GM12878 (cell line): ENCODE data around the gene MEAK7. TPM values are rescaled to one million over a fixed set of nuclear protein-coding genes. Genes with fewer than 3 reads are reported as not detected.

Experiments used
- ATAC-seq: fragments of 200-7000 bp; cut with Tn5 transposase; 3 replicates; pipeline ENCODE4 v1.9.1; 2020; ENCODE audit warnings: mild to moderate bottlenecking, moderate library complexity
- BruUV-seq: library from RNA; stranded (reverse); fragments of 400-500 nt; replicated peaks from 2 replicates; lab custom pipeline; 2021; lab: Mats Ljungman, UMichigan
- CTCF ChIA-PET: fragments of 300-600 bp; sonication (Branson Sonifier 250); formaldehyde crosslinking; extraction: SDS; loops from one replicate; lab custom pipeline; 2021; ENCODE audit warnings: inconsistent platforms; lab: Yijun Ruan, JAX
- POLR2A ChIA-PET: fragments of 350-600 bp; formaldehyde crosslinking; extraction: SDS; loops from one replicate; lab custom pipeline; 2021; ENCODE audit warnings: inconsistent platforms; lab: Charles Lee
- RAD21 ChIA-PET: fragments of 300-600 bp; sonication (Branson Sonifier 250); formaldehyde crosslinking; loops from one replicate; lab custom pipeline; 2023; ENCODE audit warnings: antibody characterized with exemption; ENCODE audit not compliant: unreplicated experiment; lab: Charles Lee
- SMC1A ChIA-PET: fragments of 300-600 bp; sonication (Branson Sonifier 250); formaldehyde crosslinking; loops from one replicate; lab custom pipeline; 2023; ENCODE audit not compliant: unreplicated experiment, uncharacterized antibody; lab: Charles Lee
- DNase-seq: peaks from one replicate; pipeline ENCODE4 v3.0.0-alpha.2; 2011; ENCODE audit warnings: low read depth, low spot score
- FAIRE-seq: peaks from 3 replicates; lab custom pipeline; 2011; peaks lifted over from hg19 to GRCh38; lab: Jason Lieb, UNC
- H2AFZ ChIP-seq: 2 replicates; pipeline ENCODE4 v1.6.0; 2011; ENCODE audit warnings: low read depth, low read length, control low read depth; ENCODE audit not compliant: control insufficient read depth
- H3K27ac ChIP-seq: 2 replicates; pipeline ENCODE4 v1.5.1; 2011; ENCODE audit warnings: control low read depth; ENCODE audit not compliant: control insufficient read depth, insufficient read depth
- H3K27me3 ChIP-seq, 2 experiments: replicated peaks in 1 of 2; 2 replicates each; pipeline versions ENCODE4 v1.6.0 to v1.6.1; 2011; ENCODE audit warnings: low read length in 1 of 2; ENCODE audit not compliant: control insufficient read depth in 2 of 2, insufficient read depth in 2 of 2
- H3K36me3 ChIP-seq, 2 experiments: 2 replicates each; pipeline ENCODE4 v1.5.1; 2011; ENCODE audit warnings: low read length in 1 of 2; ENCODE audit not compliant: control insufficient read depth in 2 of 2, insufficient read depth in 2 of 2
- H3K4me1 ChIP-seq: 2 replicates; pipeline ENCODE4 v1.6.1; 2011; ENCODE audit warnings: mild to moderate bottlenecking, low read length, moderate library complexity, mixed read lengths; ENCODE audit not compliant: control insufficient read depth, insufficient read depth
- H3K4me2 ChIP-seq: 2 replicates; pipeline ENCODE4 v1.6.0; 2011; ENCODE audit warnings: control low read depth; ENCODE audit not compliant: control insufficient read depth, insufficient read depth
- H3K4me3 ChIP-seq: fragments of 200-600 bp; sonication (generic); 2 replicates; pipeline ENCODE4 v1.5.1; 2016
- H3K79me2 ChIP-seq: 2 replicates; pipeline ENCODE4 v1.6.0; 2011; ENCODE audit warnings: low read length; ENCODE audit not compliant: control insufficient read depth, insufficient read depth
- H3K9ac ChIP-seq: 2 replicates; pipeline ENCODE4 v1.8.0; 2011; ENCODE audit warnings: low read length, control low read depth, mixed read lengths; ENCODE audit not compliant: control insufficient read depth, insufficient read depth
- H3K9me3 ChIP-seq: replicated peaks from 3 replicates; pipeline ENCODE4 v1.5.1; 2011; ENCODE audit warnings: mild to moderate bottlenecking, low read length; ENCODE audit not compliant: control insufficient read depth, insufficient read depth
- H4K20me1 ChIP-seq: 2 replicates; pipeline ENCODE4 v1.6.0; 2011; ENCODE audit not compliant: control insufficient read depth, insufficient read depth
- BRCA1 ChIP-seq: IDR thresholded peaks from 2 replicates; pipeline ENCODE4 v1.6.1; 2011; ENCODE audit warnings: low read depth, low read length, improper control_type of control experiment
- CHD4 ChIP-seq: fragments of 200-600 bp; sonication (generic); IDR thresholded peaks from 2 replicates; pipeline ENCODE4 v1.6.1; 2016; ENCODE audit warnings: mild to moderate bottlenecking
- DPF2 ChIP-seq: fragments of 450-650 bp; IDR thresholded peaks from 2 replicates; pipeline ENCODE4 v1.6.1; 2017; ENCODE audit warnings: mild to moderate bottlenecking
- HDAC2 ChIP-seq: fragments of 200-600 bp; sonication (generic); IDR thresholded peaks from 2 replicates; pipeline ENCODE4 v1.6.1; 2017
- MYB ChIP-seq: fragments of 150-350 bp; IDR thresholded peaks from 2 replicates; pipeline ENCODE4 v1.6.1; 2014; ENCODE audit warnings: mild to moderate bottlenecking, low read depth, low read length, borderline replicate concordance
- POLR2AphosphoS5 ChIP-seq: IDR thresholded peaks from 2 replicates; pipeline ENCODE4 v1.6.1; 2011; ENCODE audit warnings: mild to moderate bottlenecking, low read length, inconsistent platforms
- RCOR1 ChIP-seq: conservative IDR thresholded peaks from 2 replicates; pipeline ENCODE4 v1.6.1; 2012; ENCODE audit warnings: low read depth, low read length, improper control_type of control experiment
- SPI1 ChIP-seq: IDR thresholded peaks from 2 replicates; pipeline ENCODE4 v1.6.1; 2011; ENCODE audit warnings: low read depth, mild to moderate bottlenecking, low read length, moderate library complexity, borderline replicate concordance; ENCODE audit not compliant: insufficient read depth
- SUPT20H ChIP-seq: IDR thresholded peaks from 2 replicates; pipeline ENCODE4 v1.6.1; 2011; ENCODE audit warnings: low read depth, mild to moderate bottlenecking, low read length, moderate library complexity, borderline replicate concordance; ENCODE audit not compliant: control insufficient read depth
- WRNIP1 ChIP-seq: IDR thresholded peaks from 2 replicates; pipeline ENCODE4 v1.6.1; 2011; ENCODE audit warnings: low read depth, low read length, improper control_type of control experiment, borderline replicate concordance
- ZNF622 ChIP-seq: fragments of 450-650 bp; IDR thresholded peaks from 2 replicates; pipeline ENCODE4 v1.6.1; 2017; ENCODE audit warnings: mild to moderate bottlenecking, inconsistent platforms
- ZSCAN29 ChIP-seq: fragments of 450-650 bp; IDR thresholded peaks from 2 replicates; pipeline ENCODE4 v1.6.1; 2017; ENCODE audit warnings: mild to moderate bottlenecking, moderate library complexity
- WGBS: methylation state at CpG from one replicate; pipeline ENCODE4 v1.1.6; 2016; ENCODE audit warnings: low lambda C conversion rate; ENCODE audit not compliant: insufficient replicate concordance, insufficient coverage; ENCODE audit errors: missing lambda C conversion rate; 5-methylcytosine and 5-hydroxymethylcytosine counted together
- in situ Hi-C: fragments of 300-500 bp; cut with MboI; formaldehyde crosslinking; loops from 9 replicates; pipeline ENCODE4 v1.14.3; 2018; ENCODE audit warnings: mixed read lengths
- intact Hi-C: fragments of 100-400 bp; cut with micrococcal nuclease; formaldehyde crosslinking; loops from one replicate; pipeline ENCODE4 v1.14.2; 2022; ENCODE audit not compliant: unreplicated experiment
- polyA plus RNA-seq, 11 experiments: library from polyadenylated mRNA; depleted of rRNA in 4 of 11; unstranded in 6 of 11; stranded (reverse) in 5 of 11; fragments of >200 nt; fragmentation: Nextera tagmentation in 4 of 11; fragmentation: Illumina TruSeq in 1 of 11; extraction: Ambion mirVana in 4 of 11; extraction: Trizol in 1 of 11; gene quantifications; 1 replicate in 1 of 11; 2 replicates in 10 of 11; pipeline versions ENCODE4 v1.2.1 to v1.2.3, GENCODE V29; 2011 to 2016; ENCODE audit warnings: inconsistent platforms in 2 of 11, missing spikeins in 2 of 11, low read depth in 1 of 11
- total RNA-seq, 4 experiments: library from RNA; depleted of rRNA in 3 of 4; stranded (reverse); fragments of >200 nt in 3 of 4; fragmentation: Illumina TruSeq in 1 of 4; extraction: Trizol in 1 of 4; gene quantifications; 2 replicates each; pipeline versions ENCODE4 v1.2.1 to v1.2.3, GENCODE V29; 2013 to 2021
- TF ChIP-seq, protein P1 (sequence below): IDR thresholded peaks from 2 replicates; pipeline ENCODE4 v1.6.1; 2011; ENCODE audit warnings: low read depth, mild to moderate bottlenecking, low read length, moderate library complexity, borderline replicate concordance; ENCODE audit errors: extremely low read depth
- TF ChIP-seq, protein P2 (sequence below): fragments of 450-650 bp; IDR thresholded peaks from 2 replicates; pipeline ENCODE4 v1.6.1; 2014; ENCODE audit warnings: mild to moderate bottlenecking
- TF ChIP-seq, protein P3 (sequence below): IDR thresholded peaks from 2 replicates; pipeline ENCODE4 v1.6.1; 2012; ENCODE audit warnings: low read depth, low read length, improper control_type of control experiment

The MEAK7 gene
- total and polyA plus RNA-seq, 10 of the 15 experiments (the other 5 are each of a cell fraction or from before 2014, with no cell fraction given): 1.4 to 11.9 (median 6.4) TPM

DNA sequence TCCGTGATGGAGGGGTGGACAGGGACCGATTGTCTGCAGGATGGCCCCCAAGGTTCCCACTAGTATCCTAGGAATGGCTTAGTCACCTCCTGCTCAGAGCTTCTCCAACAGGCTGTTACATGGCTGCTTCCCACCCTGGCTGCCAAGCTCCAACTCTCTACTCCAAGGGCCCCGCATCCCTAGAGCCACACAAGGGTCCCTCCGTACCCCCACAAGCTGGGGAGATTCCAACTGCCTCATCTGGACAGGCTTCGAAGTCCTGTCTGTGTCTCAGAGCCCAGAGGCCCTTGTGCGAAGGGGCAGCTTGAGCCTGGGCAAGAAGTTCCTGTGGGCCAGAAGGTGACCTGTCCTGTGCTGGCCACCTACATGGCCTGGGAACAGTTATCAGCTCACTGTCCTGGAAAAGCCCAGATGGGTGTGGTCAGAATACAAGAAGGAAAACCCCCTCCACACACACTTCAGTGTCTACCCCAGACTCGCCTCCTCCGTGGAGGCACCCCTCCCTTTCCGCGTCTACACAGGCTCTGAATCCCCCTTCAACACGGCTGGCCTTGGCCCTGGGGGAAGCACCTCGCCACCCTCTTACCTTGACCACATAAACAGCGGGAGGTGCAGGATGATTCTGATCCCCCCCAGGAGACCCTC is 586 bp downstream of the MEAK7 start:
- Histone ChIP-seq H3K9me3 (no peaks in the 10 kb centered on the region), H3K4me1 (peaks cover 46% of the 10 kb centered on the region), H2AFZ (peak overlapping the region; percentile 51), H4K20me1 (no peaks in the 10 kb centered on the region), H3K79me2 (peaks cover 15% of the 10 kb centered on the region), H3K27ac (peak overlapping the region; percentile 69; the same call in 1 of the 2 replicates), H3K9ac (peak overlapping the region; percentile 67), H3K36me3 (no peaks in the 10 kb centered on the region), H3K4me3 (peak overlapping the region; percentile 88), H3K4me2 (peak overlapping the region; percentile 93), H3K27me3 (no peaks in the 10 kb centered on the region)
- ChIA-PET RAD21 (interaction anchor here (1.4 to 6.2 kb wide), 2 partner anchors 119 to 227 kb away, joined by 3 to 43 read pairs; no protein-coding TSS in a partner anchor), POLR2A (interaction anchor here (0.5 to 0.6 kb wide), 2 partner anchors 88 to 99 kb away, joined by 3 read pairs; no protein-coding TSS in a partner anchor), SMC1A (interaction anchor here (0.8 to 6.0 kb wide), 3 partner anchors 10 to 118 kb away, joined by 3 to 47 read pairs (median 30); no protein-coding TSS in a partner anchor), CTCF (interaction anchor here (0.6 to 1.6 kb wide), 5 partner anchors 7 to 250 kb away, joined by 3 to 6 read pairs (median 4); no protein-coding TSS in a partner anchor)
- DNase-seq (no peak), FAIRE-seq (no peak), ATAC-seq (peak; percentile 2)
- in situ Hi-C loops: loop anchor here (25.0 kb wide), 1 partner anchor 458 kb away; no protein-coding TSS in a partner anchor
- intact Hi-C loops: loop anchor here (10.0 kb wide), 1 partner anchor 549 kb away; the partner anchor contains the start of gene OSGIN1
- no TSS peak for BruUV-seq
- no peak for TF ChIP-seq DPF2
- peak; percentile 99 for TF ChIP-seq ZSCAN29
- 35% methylated on average over 12 of the region's 13 CpGs for WGBS

DNA sequence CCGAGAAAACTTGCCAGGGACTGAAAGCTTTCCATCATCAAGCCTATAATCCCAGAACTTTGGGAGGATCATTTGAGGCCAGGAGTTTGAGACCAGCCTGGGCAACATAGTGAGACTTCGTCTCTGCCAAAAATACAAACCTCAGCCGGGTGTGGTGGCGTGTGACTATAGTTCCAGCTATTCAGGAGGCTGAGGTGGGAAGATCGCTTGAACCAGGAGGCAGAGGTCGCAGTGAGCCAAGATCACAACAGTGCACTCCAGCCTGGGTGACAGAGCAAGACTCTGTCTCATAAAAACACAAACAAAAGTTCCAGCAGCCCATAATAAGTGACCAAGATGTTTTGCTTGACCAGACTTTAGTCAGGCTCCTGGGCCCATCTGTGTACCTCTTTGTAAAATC is 1.9 kb downstream of the MEAK7 start:
- H3K9me3 ChIP-seq: no peaks in the 10 kb centered on the region
- FAIRE-seq (no peak), DNase-seq (no peak), ATAC-seq (no peak)
- no peak overlapping the region for H3K9ac ChIP-seq
- BruUV-seq: no TSS peak
- intact Hi-C loops: loop anchor here (10.0 kb wide), 1 partner anchor 548 kb away; the partner anchor contains the start of gene OSGIN1
- no peak overlapping the region for H3K4me2 ChIP-seq
- H3K27me3 ChIP-seq: no peaks in the 10 kb centered on the region
- H3K4me1 ChIP-seq: peaks cover 33% of the 10 kb centered on the region
- POLR2A ChIA-PET: interaction anchor here (0.6 to 0.7 kb wide), 2 partner anchors 8 to 14 kb away, joined by 3 read pairs; no protein-coding TSS in a partner anchor
- in situ Hi-C loops: loop anchor here (25.0 kb wide), 1 partner anchor 460 kb away; no protein-coding TSS in a partner anchor
- no peak overlapping the region for H3K27ac ChIP-seq
- no peak overlapping the region for H2AFZ ChIP-seq
- H3K79me2 ChIP-seq: peaks cover 15% of the 10 kb centered on the region
- H4K20me1 ChIP-seq: no peaks in the 10 kb centered on the region
- CTCF ChIA-PET: interaction anchor here (1.0 kb wide), 1 partner anchor 8 kb away, joined by 3 read pairs; no protein-coding TSS in a partner anchor
- SMC1A ChIA-PET: no interaction called here
- WGBS: 90% methylated on average over 6 of the region's 6 CpGs
- RAD21 ChIA-PET: interaction anchor here (1.4 kb wide), 1 partner anchor 226 kb away, joined by 3 read pairs; no protein-coding TSS in a partner anchor
- H3K36me3 ChIP-seq: no peaks in the 10 kb centered on the region
- H3K4me3 ChIP-seq: no peak overlapping the region
- no peak for TF ChIP-seq WRNIP1
- TF ChIP-seq, protein P1, sequence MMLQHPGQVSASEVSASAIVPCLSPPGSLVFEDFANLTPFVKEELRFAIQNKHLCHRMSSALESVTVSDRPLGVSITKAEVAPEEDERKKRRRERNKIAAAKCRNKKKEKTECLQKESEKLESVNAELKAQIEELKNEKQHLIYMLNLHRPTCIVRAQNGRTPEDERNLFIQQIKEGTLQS: no peak
- TF ChIP-seq ZNF622: no peak
- no peak for TF ChIP-seq DPF2
- TF ChIP-seq BRCA1: no peak
- TF ChIP-seq CHD4: no peak
- no peak for TF ChIP-seq POLR2AphosphoS5
- TF ChIP-seq MYB: no peak
- no peak for TF ChIP-seq SPI1
- TF ChIP-seq SUPT20H: no peak
- TF ChIP-seq RCOR1: no peak
- TF ChIP-seq, protein P2, sequence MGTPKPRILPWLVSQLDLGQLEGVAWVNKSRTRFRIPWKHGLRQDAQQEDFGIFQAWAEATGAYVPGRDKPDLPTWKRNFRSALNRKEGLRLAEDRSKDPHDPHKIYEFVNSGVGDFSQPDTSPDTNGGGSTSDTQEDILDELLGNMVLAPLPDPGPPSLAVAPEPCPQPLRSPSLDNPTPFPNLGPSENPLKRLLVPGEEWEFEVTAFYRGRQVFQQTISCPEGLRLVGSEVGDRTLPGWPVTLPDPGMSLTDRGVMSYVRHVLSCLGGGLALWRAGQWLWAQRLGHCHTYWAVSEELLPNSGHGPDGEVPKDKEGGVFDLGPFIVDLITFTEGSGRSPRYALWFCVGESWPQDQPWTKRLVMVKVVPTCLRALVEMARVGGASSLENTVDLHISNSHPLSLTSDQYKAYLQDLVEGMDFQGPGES: no peak
- TF ChIP-seq HDAC2: no peak
- TF ChIP-seq, protein P3, sequence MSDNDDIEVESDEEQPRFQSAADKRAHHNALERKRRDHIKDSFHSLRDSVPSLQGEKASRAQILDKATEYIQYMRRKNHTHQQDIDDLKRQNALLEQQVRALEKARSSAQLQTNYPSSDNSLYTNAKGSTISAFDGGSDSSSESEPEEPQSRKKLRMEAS: no peak
